H9 (cell line): ENCODE results near the gene R3HDM4. TPM values are rescaled to one million over a fixed set of nuclear protein-coding genes. Genes with fewer than 3 reads are reported as not detected.

Source experiments
- DNase-seq: peaks from one replicate; pipeline ENCODE4 v3.0.0-alpha.2; 2017
- H2AFZ ChIP-seq: one replicate; pipeline ENCODE4 v1.6.1; 2013; ENCODE audit warnings: mild to moderate bottlenecking, low read length, control low read depth, moderate library complexity
- H2AK5ac ChIP-seq: 2 replicates; pipeline ENCODE4 v1.6.1; 2013; ENCODE audit warnings: low read length, control low read depth, mixed read lengths; ENCODE audit not compliant: insufficient read length
- H2BK120ac ChIP-seq: one replicate; pipeline ENCODE4 v1.6.1; 2013; ENCODE audit warnings: low read depth, mild to moderate bottlenecking, low read length, control low read depth, inconsistent platforms; ENCODE audit not compliant: poor library complexity, severe bottlenecking
- H2BK12ac ChIP-seq: 2 replicates; pipeline ENCODE4 v1.6.1; 2013; ENCODE audit warnings: low read length, control low read depth, mixed read lengths, low read depth; ENCODE audit not compliant: insufficient read length
- H2BK15ac ChIP-seq: 2 replicates; pipeline ENCODE4 v1.6.1; 2013; ENCODE audit warnings: low read depth, low read length, control low read depth
- H2BK20ac ChIP-seq: one replicate; pipeline ENCODE4 v1.6.1; 2013; ENCODE audit warnings: low read depth, mild to moderate bottlenecking, low read length, control low read depth, inconsistent platforms; ENCODE audit not compliant: poor library complexity, severe bottlenecking
- H2BK5ac ChIP-seq: 2 replicates; pipeline ENCODE4 v1.6.1; 2013; ENCODE audit warnings: low read length, control low read depth, mixed read lengths; ENCODE audit not compliant: insufficient read length
- H3K14ac ChIP-seq: 2 replicates; pipeline ENCODE4 v1.6.1; 2013; ENCODE audit warnings: low read length, control low read depth; ENCODE audit not compliant: insufficient read depth
- H3K18ac ChIP-seq: 2 replicates; pipeline ENCODE4 v1.6.1; 2013; ENCODE audit warnings: low read depth, mild to moderate bottlenecking, mixed read lengths, low read length, control low read depth; ENCODE audit not compliant: insufficient read length
- H3K23ac ChIP-seq: 2 replicates; pipeline ENCODE4 v1.6.1; 2013; ENCODE audit warnings: low read length, control low read depth, mixed read lengths, low read depth; ENCODE audit not compliant: insufficient read length
- H3K23me2 ChIP-seq: 2 replicates; pipeline ENCODE4 v1.6.1; 2013; ENCODE audit warnings: low read depth, mild to moderate bottlenecking, mixed read lengths, low read length, control low read depth; ENCODE audit not compliant: insufficient read length, poor library complexity, severe bottlenecking
- H3K27ac ChIP-seq: 2 replicates; pipeline ENCODE4 v1.5.1; 2013; ENCODE audit warnings: low read length, control low read depth, mixed read lengths, low read depth; ENCODE audit not compliant: insufficient read length
- H3K27me3 ChIP-seq: 2 replicates; pipeline ENCODE4 v1.6.1; 2013; ENCODE audit warnings: low read length, control low read depth, inconsistent platforms; ENCODE audit not compliant: insufficient read depth
- H3K4ac ChIP-seq: 2 replicates; pipeline ENCODE4 v1.6.1; 2013; ENCODE audit warnings: low read depth, mild to moderate bottlenecking, control low read depth, inconsistent platforms, low read length, moderate library complexity
- H3K4me1 ChIP-seq: 2 replicates; pipeline ENCODE4 v1.6.1; 2013; ENCODE audit warnings: low read length, control low read depth, inconsistent platforms; ENCODE audit not compliant: insufficient read depth
- H3K4me2 ChIP-seq: 2 replicates; pipeline ENCODE4 v1.6.1; 2013; ENCODE audit warnings: low read length, control low read depth, mixed read lengths; ENCODE audit not compliant: insufficient read length, insufficient read depth
- H3K56ac ChIP-seq: 2 replicates; pipeline ENCODE4 v1.6.1; 2013; ENCODE audit warnings: low read depth, mild to moderate bottlenecking, mixed read lengths, low read length, control low read depth; ENCODE audit not compliant: insufficient read length
- H3K79me1 ChIP-seq: 2 replicates; pipeline ENCODE4 v1.6.1; 2013; ENCODE audit warnings: low read depth, mild to moderate bottlenecking, moderate library complexity, low read length, control low read depth, inconsistent platforms; ENCODE audit not compliant: insufficient read depth, poor library complexity, severe bottlenecking
- H3K79me2 ChIP-seq: 2 replicates; pipeline ENCODE4 v1.6.1; 2013; ENCODE audit warnings: low read length, control low read depth, inconsistent platforms; ENCODE audit not compliant: insufficient read depth
- H3K9ac ChIP-seq: 2 replicates; pipeline ENCODE4 v1.6.1; 2013; ENCODE audit warnings: low read length, control low read depth, mixed read lengths; ENCODE audit not compliant: insufficient read length; ENCODE audit errors: extremely low read depth
- H3K9me3 ChIP-seq: one replicate; pipeline ENCODE4 v1.6.1; 2013; ENCODE audit warnings: low read depth, low read length, inconsistent platforms; ENCODE audit not compliant: control insufficient read depth
- H3T11ph ChIP-seq: one replicate; pipeline ENCODE4 v1.6.1; 2013; ENCODE audit warnings: mild to moderate bottlenecking, low read length, control low read depth, inconsistent platforms
- H4K20me1 ChIP-seq: one replicate; pipeline ENCODE4 v1.6.1; 2013; ENCODE audit not compliant: control insufficient read depth, insufficient read length, insufficient read depth
- H4K5ac ChIP-seq: 2 replicates; pipeline ENCODE4 v1.6.1; 2013; ENCODE audit warnings: low read depth, mild to moderate bottlenecking, mixed read lengths, low read length, control low read depth; ENCODE audit not compliant: insufficient read length
- H4K8ac ChIP-seq: replicated peaks from 2 replicates; pipeline ENCODE4 v1.6.1; 2013; ENCODE audit warnings: low read length, control low read depth, mixed read lengths, low read depth; ENCODE audit not compliant: insufficient read length
- H4K91ac ChIP-seq: 2 replicates; pipeline ENCODE4 v1.6.1; 2013; ENCODE audit warnings: low read depth, mild to moderate bottlenecking, moderate library complexity, mixed read lengths, low read length, control low read depth; ENCODE audit not compliant: insufficient read length
- H3K27ac Mint-ChIP-seq, 3 experiments: 2 replicates in 2 of 3; 3 replicates in 1 of 3; pipeline ENCODE4 v1.8.0; 2020 to 2021; ENCODE audit warnings: mixed read lengths in 3 of 3, mild to moderate bottlenecking in 1 of 3, moderate library complexity in 1 of 3
- H3K27me3 Mint-ChIP-seq: 2 replicates; pipeline ENCODE4 v1.8.0; 2021; ENCODE audit warnings: low read depth, mild to moderate bottlenecking, moderate library complexity, mixed read lengths
- H3K36me3 Mint-ChIP-seq, 3 experiments: 2 replicates in 2 of 3; 3 replicates in 1 of 3; pipeline ENCODE4 v1.8.0; 2020 to 2021; ENCODE audit warnings: low read depth in 3 of 3, mixed read lengths in 3 of 3; ENCODE audit not compliant: insufficient read depth in 1 of 3
- H3K4me1 Mint-ChIP-seq, 2 experiments: 2 replicates each; pipeline ENCODE4 v1.8.0; 2020; ENCODE audit warnings: mixed read lengths in 2 of 2
- H3K4me3 Mint-ChIP-seq, 2 experiments: 2 replicates in 1 of 2; 3 replicates in 1 of 2; pipeline ENCODE4 v1.8.0; 2020 to 2021; ENCODE audit warnings: mild to moderate bottlenecking in 2 of 2, mixed read lengths in 2 of 2, moderate library complexity in 1 of 2
- H3K9me3 Mint-ChIP-seq, 2 experiments: 2 replicates in 1 of 2; 3 replicates in 1 of 2; pipeline ENCODE4 v1.8.0; 2020; ENCODE audit warnings: mild to moderate bottlenecking in 2 of 2, mixed read lengths in 2 of 2, moderate library complexity in 1 of 2
- CTCF ChIP-seq: fragments of 200-600 bp; sonication (generic); conservative IDR thresholded peaks from 3 replicates; pipeline ENCODE4 v1.8.0; 2021; ENCODE audit warnings: antibody characterized with exemption, mild to moderate bottlenecking
- WGBS: extraction: QIAGEN DNeasy Blood & Tissue Kit; methylation state at CpG from one replicate; pipeline ENCODE4 v1.1.7; 2013; ENCODE audit warnings: missing lambda C conversion rate, low lambda C conversion rate, mixed read lengths; ENCODE audit not compliant: insufficient read length; ENCODE audit errors: extremely low coverage; 5-methylcytosine and 5-hydroxymethylcytosine counted together
- total RNA-seq: library from RNA; stranded (reverse); gene quantifications from 2 replicates; pipeline ENCODE4 v1.2.1, GENCODE V29; 2021

Gene R3HDM4
- total RNA-seq, 1 experiment from 2014 or later = 66.4 TPM

DNA sequence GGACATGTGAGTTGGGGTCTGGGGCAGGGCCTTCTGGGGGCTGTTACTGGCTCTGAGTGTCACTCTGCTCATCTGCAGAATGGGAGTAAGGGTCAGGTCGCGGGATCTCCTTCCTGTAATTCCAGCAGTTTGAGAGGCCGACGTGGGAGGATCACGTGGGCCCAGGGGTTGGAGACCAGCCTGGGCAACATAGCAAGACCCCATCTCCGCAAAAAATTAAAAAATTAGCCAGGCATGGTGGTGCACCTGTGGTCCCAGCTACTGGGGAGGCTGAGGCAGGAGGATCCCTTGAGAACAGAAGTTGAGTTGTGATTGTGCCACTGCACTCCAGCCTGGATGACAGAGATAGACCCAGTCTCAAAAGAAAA, 16.9 kb upstream of the R3HDM4 start:
- Histone ChIP-seq H2BK5ac (no peak overlapping the region), H3K79me2 (no peaks in the 10 kb centered on the region; the same call in 1 of the 2 replicates), H2BK120ac (no peak overlapping the region), H3K9ac (no peak overlapping the region), H2AFZ (no peak overlapping the region), H3K23ac (no peak overlapping the region), H4K8ac (no peak overlapping the region), H3K4ac (no peak overlapping the region), H2BK20ac (no peak overlapping the region), H2AK5ac (no peak overlapping the region), H3K56ac (no peak overlapping the region), H3K9me3 (no peaks in the 10 kb centered on the region), H3K14ac (no peak overlapping the region), H3K18ac (no peak overlapping the region), H3K27ac (no peak overlapping the region), H3K79me1 (peaks cover 2% of the 10 kb centered on the region), H2BK15ac (no peak overlapping the region), H3K4me1 (no peaks in the 10 kb centered on the region), H4K5ac (no peak overlapping the region), H3K4me2 (no peak overlapping the region), H3T11ph (no peak overlapping the region), H3K23me2 (peaks cover under 1% of the 10 kb centered on the region), H2BK12ac (no peak overlapping the region), H4K91ac (no peak overlapping the region), H4K20me1 (no peaks in the 10 kb centered on the region), H3K27me3 (no peaks in the 10 kb centered on the region)
- H3K36me3 Mint-ChIP-seq = peaks cover 7 to 38% (median 23%) of the 10 kb centered on the region in 3 experiments
- peak overlapping the region in 1 of 3 experiments; percentile 18; a peak in 1 of 7 replicates for H3K27ac Mint-ChIP-seq
- no peaks in the 10 kb centered on the region for H3K9me3 Mint-ChIP-seq
- peaks cover 8 to 18% of the 10 kb centered on the region in 2 experiments; a peak in 3 of 4 replicates for H3K4me1 Mint-ChIP-seq
- no peak overlapping the region for H3K4me3 Mint-ChIP-seq
- H3K27me3 Mint-ChIP-seq = no peaks in the 10 kb centered on the region
- no peak for TF ChIP-seq CTCF
- DNase-seq = no peak
- WGBS = no CpG with 5 or more reads among the region's 6 CpGs
